Measurements from ENCODE around the gene RPAP2.
"Not testable (repeated sequence)": the region's sequence is repeated elsewhere in the genome, so short reads cannot be mapped to it uniquely, and the experiment has no call there.

Gene RPAP2

DNA sequence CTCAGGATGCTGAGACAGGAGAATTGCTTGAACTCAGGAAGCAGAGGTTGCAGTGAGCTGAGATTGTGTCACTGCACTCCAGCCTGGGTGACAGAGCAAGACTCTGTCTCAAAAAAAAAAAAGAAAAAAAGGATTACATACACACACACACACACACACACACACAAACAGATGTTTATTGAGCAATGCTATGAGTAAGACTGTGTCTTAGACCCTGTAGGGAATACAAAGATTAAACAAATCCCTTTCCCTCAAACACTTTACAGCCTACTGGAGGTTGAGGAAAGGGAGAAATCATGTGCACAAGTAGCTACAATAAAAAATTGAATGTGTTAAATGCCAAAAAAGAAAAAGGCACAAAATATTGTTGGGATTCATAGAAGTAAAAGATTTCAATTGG is 58.1 kb downstream of the RPAP2 start:
- Histone ChIP-seq H3K4me3 (replicated peaks; ENCODE audit: low read depth, low read length) (no peak overlapping the region), H3K27me3 (replicated peaks; ENCODE audit: control insufficient read depth, insufficient read depth, low read length) (no peaks in the 10 kb centered on the region), H3K36me3 (ENCODE audit: control insufficient read depth, insufficient read depth, low read length) (no peaks in the 10 kb centered on the region; the same call in none of the 2 replicates)
- TF ChIP-seq, protein P1, sequence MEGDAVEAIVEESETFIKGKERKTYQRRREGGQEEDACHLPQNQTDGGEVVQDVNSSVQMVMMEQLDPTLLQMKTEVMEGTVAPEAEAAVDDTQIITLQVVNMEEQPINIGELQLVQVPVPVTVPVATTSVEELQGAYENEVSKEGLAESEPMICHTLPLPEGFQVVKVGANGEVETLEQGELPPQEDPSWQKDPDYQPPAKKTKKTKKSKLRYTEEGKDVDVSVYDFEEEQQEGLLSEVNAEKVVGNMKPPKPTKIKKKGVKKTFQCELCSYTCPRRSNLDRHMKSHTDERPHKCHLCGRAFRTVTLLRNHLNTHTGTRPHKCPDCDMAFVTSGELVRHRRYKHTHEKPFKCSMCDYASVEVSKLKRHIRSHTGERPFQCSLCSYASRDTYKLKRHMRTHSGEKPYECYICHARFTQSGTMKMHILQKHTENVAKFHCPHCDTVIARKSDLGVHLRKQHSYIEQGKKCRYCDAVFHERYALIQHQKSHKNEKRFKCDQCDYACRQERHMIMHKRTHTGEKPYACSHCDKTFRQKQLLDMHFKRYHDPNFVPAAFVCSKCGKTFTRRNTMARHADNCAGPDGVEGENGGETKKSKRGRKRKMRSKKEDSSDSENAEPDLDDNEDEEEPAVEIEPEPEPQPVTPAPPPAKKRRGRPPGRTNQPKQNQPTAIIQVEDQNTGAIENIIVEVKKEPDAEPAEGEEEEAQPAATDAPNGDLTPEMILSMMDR (IDR thresholded peaks at IDR 0.05; ENCODE audit: insufficient read depth, low read length, poor library complexity, severe bottlenecking) = no peak
- DNase-seq (ENCODE audit: extremely low read depth, insufficient read length) = no peak

DNA sequence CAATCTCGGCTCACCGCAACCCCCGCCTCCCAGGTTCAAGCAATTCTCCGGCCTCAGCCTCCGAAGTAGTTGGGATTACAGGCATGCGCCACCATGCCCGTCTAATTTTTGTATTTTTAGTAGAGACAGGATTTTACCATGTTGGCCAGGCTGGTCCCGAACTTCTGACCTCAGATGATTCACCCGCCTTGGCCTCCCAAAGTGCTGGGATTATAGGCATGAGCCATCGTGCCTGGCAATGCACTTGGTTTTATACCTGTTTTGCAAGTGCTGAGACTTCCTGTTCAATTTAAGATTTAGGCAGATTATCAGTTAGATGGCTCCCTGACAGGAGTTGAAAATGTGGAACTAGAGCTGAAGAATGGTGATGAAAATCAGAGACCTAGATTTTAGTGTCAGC is 60.5 kb downstream of the RPAP2 start:
- not testable (repeated sequence) for DNase-seq (ENCODE audit: extremely low read depth, insufficient read length); H3K4me3 ChIP-seq (replicated peaks; ENCODE audit: low read depth, low read length); H3K27me3 ChIP-seq (replicated peaks; ENCODE audit: control insufficient read depth, insufficient read depth, low read length); H3K36me3 ChIP-seq (ENCODE audit: control insufficient read depth, insufficient read depth, low read length)

DNA sequence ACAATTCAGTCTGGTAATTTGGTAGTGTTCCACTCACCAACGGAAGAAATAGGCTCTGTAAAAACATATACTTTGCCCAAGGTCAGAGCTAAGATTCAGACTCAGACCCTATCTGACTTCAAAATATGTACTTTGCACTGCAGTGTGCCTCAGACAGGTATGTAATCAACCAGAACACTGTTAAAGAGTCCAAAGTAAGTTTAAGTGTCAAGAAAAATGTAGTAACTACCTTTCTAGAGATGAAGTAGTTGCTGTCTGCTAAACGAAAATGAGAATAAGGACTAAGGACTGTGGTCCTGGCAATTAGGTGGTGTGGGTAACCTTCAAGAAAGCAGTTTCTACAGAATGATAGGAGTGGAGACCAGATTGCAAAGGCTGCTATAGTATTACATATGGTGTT is 61.1 kb downstream of the RPAP2 start:
- H3K4me3 ChIP-seq (replicated peaks; ENCODE audit: low read depth, low read length) = no peak overlapping the region
- TF ChIP-seq, protein P1 (IDR thresholded peaks at IDR 0.05; ENCODE audit: insufficient read depth, low read length, poor library complexity, severe bottlenecking) = no peak

DNA sequence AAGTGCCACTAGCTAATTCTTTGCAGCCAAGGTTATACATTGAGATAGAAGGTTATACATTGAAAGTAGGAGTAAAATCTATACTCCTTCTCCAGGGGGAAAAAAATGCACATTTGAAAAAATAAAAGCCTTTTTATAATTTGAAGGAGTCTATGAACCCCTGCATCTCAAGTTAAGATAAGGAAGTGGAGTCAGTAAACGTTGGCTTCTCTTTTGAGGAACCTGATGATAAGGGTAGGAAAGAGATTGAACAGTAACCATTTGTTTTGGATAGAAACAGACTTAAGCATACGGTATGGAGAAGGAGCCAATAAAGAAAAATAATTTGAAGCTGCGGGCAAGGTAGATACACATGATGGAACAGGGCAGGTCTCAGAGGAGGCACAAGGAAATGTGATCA is 64.1 kb downstream of the RPAP2 start:
- no peak for DNase-seq (ENCODE audit: extremely low read depth, insufficient read length)
- Histone ChIP-seq H3K4me3 (replicated peaks; ENCODE audit: low read depth, low read length) (no peak overlapping the region), H3K27me3 (replicated peaks; ENCODE audit: control insufficient read depth, insufficient read depth, low read length) (no peaks in the 10 kb centered on the region), H3K36me3 (ENCODE audit: control insufficient read depth, insufficient read depth, low read length) (no peaks in the 10 kb centered on the region; the same call in none of the 2 replicates)
- TF ChIP-seq, protein P1 (IDR thresholded peaks at IDR 0.05; ENCODE audit: insufficient read depth, low read length, poor library complexity, severe bottlenecking) = no peak

More for the DNA sequence above, 61.1 kb downstream of the RPAP2 start:
- Histone ChIP-seq H3K36me3 (ENCODE audit: control insufficient read depth, insufficient read depth, low read length) (no peaks in the 10 kb centered on the region; the same call in none of the 2 replicates), H3K27me3 (replicated peaks; ENCODE audit: control insufficient read depth, insufficient read depth, low read length) (no peaks in the 10 kb centered on the region)
- DNase-seq (ENCODE audit: extremely low read depth, insufficient read length) = no peak

DNA sequence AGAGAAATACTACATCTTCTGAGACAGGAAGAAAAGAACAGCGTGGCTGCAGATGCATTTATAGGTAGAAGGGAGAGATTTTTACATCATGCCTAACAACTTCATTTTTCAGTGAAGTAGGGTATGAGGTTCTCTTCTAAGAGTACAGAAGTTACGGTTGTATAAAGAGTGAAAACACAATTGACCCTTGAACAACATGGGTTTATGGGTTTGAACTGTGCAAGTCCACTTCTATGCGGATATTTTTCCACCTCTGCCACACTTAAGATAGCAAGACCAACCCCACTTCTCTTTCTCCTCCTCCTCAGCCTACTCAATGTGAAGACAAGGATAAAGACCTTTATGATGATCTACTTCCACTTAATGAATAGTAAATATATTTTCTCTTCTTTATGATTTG is 64.5 kb downstream of the RPAP2 start:
- no peak overlapping the region for H3K4me3 ChIP-seq (replicated peaks; ENCODE audit: low read depth, low read length)
- H3K36me3 ChIP-seq (ENCODE audit: control insufficient read depth, insufficient read depth, low read length) = no peaks in the 10 kb centered on the region; the same call in 1 of the 2 replicates
- no peak for DNase-seq (ENCODE audit: extremely low read depth, insufficient read length)
- TF ChIP-seq, protein P1 (IDR thresholded peaks at IDR 0.05; ENCODE audit: insufficient read depth, low read length, poor library complexity, severe bottlenecking) = no peak
- H3K27me3 ChIP-seq (replicated peaks; ENCODE audit: control insufficient read depth, insufficient read depth, low read length) = no peaks in the 10 kb centered on the region

DNA sequence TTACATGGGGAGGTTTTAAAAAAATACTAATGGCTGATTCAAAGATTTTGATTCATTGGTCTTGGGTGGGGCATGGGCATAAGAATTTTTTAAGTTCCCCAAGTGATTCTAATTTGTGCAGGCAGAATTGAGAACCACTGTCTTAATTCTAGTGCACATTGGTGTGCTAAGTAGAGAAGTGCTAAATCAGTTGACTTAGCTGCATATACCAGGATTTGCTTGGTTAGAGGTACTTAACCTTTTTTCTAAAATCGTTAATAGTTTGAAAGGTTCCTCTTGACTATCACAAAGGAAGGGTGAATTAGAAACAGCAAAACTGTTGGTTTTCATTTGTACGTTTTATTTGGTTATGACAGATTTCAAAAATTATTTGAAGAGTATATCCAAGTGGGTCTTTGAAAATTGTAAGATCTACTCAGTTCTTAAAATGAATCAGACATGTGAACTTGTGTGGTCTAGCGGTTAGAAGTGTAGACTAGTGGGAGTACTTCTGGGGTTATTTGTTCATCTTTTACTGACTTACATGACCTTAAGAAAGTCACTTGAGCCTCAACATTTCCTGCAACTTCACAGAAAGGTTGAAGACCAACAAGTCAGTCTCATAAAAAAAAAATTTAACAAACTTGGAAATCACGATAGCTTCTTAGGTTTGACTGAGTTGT is 66.7 kb downstream of the RPAP2 start:
- Histone ChIP-seq H3K27me3 (replicated peaks; ENCODE audit: control insufficient read depth, insufficient read depth, low read length) (no peaks in the 10 kb centered on the region), H3K36me3 (ENCODE audit: control insufficient read depth, insufficient read depth, low read length) (peaks cover 3% of the 10 kb centered on the region), H3K4me3 (replicated peaks; ENCODE audit: low read depth, low read length) (no peak overlapping the region)
- TF ChIP-seq, protein P1 (IDR thresholded peaks at IDR 0.05; ENCODE audit: insufficient read depth, low read length, poor library complexity, severe bottlenecking) = no peak
- no peak for DNase-seq (ENCODE audit: extremely low read depth, insufficient read length)
